ENCODE measurements around the gene SFT2D2.

GRCh38 chr1:168199056-168199455 is 26.7 kb upstream of the SFT2D2 start:
- TF ChIP-seq CTCF (IDR thresholded peaks at IDR 0.05) = no peak
- TF ChIP-seq POLR2A (IDR thresholded peaks at IDR 0.05) = no peak
